AG09319 (cell line): ENCODE data around the gene A2ML1.
"Not testable (repeated sequence)": the region's sequence is repeated elsewhere in the genome, so short reads cannot be mapped to it uniquely, and the experiment has no call there.

ENCODE experiments used
- DNase-seq: peaks from one replicate; pipeline ENCODE4 v3.0.0-alpha.2; 2010; ENCODE audit warnings: low read depth; ENCODE audit errors: extremely low read depth
- CTCF ChIP-seq: IDR thresholded peaks from 2 replicates; pipeline ENCODE4 v1.5.1; 2011; ENCODE audit warnings: low read depth, mild to moderate bottlenecking, inconsistent platforms, low read length, moderate library complexity

A2ML1 gene

GRCh38 chr12:8785499-8785898 is 36.9 kb upstream of the A2ML1 start:
- no peak for TF ChIP-seq CTCF
- DNase-seq: no peak

- not testable (repeated sequence) for DNase-seq
Observed at GRCh38 chr12:8787206-8787605, 35.2 kb upstream of the A2ML1 start.

GRCh38 chr12:8788706-8789105 is 33.7 kb upstream of the A2ML1 start:
- DNase-seq: not testable (repeated sequence)

- not testable (repeated sequence) for DNase-seq
Observed at GRCh38 chr12:8789341-8790013, 32.9 kb upstream of the A2ML1 start.

- not testable (repeated sequence) for DNase-seq
Observed at GRCh38 chr12:8793226-8793625, 29.2 kb upstream of the A2ML1 start.

- DNase-seq: not testable (repeated sequence)
Observed at GRCh38 chr12:8794611-8795010, 27.8 kb upstream of the A2ML1 start.

GRCh38 chr12:8796831-8797626 is 25.4 kb upstream of the A2ML1 start:
- no peak for DNase-seq
- TF ChIP-seq CTCF: no peak

- DNase-seq: not testable (repeated sequence)
Observed at GRCh38 chr12:8801213-8801612, 21.2 kb upstream of the A2ML1 start.

- DNase-seq: not testable (repeated sequence)
Observed at GRCh38 chr12:8804833-8805232, 17.6 kb upstream of the A2ML1 start.

GRCh38 chr12:8805487-8805886 is 16.9 kb upstream of the A2ML1 start:
- DNase-seq: not testable (repeated sequence)

GRCh38 chr12:8807084-8807483 is 15.3 kb upstream of the A2ML1 start:
- DNase-seq: not testable (repeated sequence)

- DNase-seq: not testable (repeated sequence)
Observed at GRCh38 chr12:8810112-8810511, 12.3 kb upstream of the A2ML1 start.

GRCh38 chr12:8813572-8814357 is 8.7 kb upstream of the A2ML1 start:
- DNase-seq: no peak
- no peak for TF ChIP-seq CTCF
